K562 (cell line): ENCODE data around the gene VEZF1. TPM values are rescaled to one million over a fixed set of nuclear protein-coding genes. Genes with fewer than 3 reads are reported as not detected.

Experiments used
- ARHGAP35 ChIP-seq: fragments of 450-650 bp; IDR thresholded peaks from 2 replicates; pipeline ENCODE4 v1.6.1; 2018; ENCODE audit not compliant: partially characterized antibody
- ARID2 ChIP-seq: fragments of 450-650 bp; IDR thresholded peaks from 2 replicates; pipeline ENCODE4 v1.6.1; 2017; ENCODE audit warnings: antibody characterized with exemption, mild to moderate bottlenecking
- ATF4 ChIP-seq: fragments of 450-650 bp; formaldehyde crosslinking; IDR thresholded peaks from 2 replicates; pipeline ENCODE4 v1.4.0; 2022; ENCODE audit warnings: mild to moderate bottlenecking, moderate library complexity
- CBX8 ChIP-seq: fragments of 200-600 bp; sonication (generic); IDR thresholded peaks from 2 replicates; pipeline ENCODE4 v1.6.1; 2012; ENCODE audit warnings: borderline replicate concordance, mixed run types, low read depth, mild to moderate bottlenecking, moderate library complexity, mixed read lengths, low read length, control low read depth, inconsistent platforms; ENCODE audit not compliant: poor library complexity, severe bottlenecking; ENCODE audit errors: extremely low read depth
- COPS2 ChIP-seq: fragments of 450-650 bp; conservative IDR thresholded peaks from 2 replicates; pipeline ENCODE4 v1.6.1; 2016; ENCODE audit warnings: mild to moderate bottlenecking, moderate library complexity
- E2F3 ChIP-seq: fragments of 250-450 bp; sonication (Bioruptor Pico); IDR thresholded peaks from 2 replicates; pipeline ENCODE4 v1.4.0; 2020; ENCODE audit warnings: mild to moderate bottlenecking
- ESRRB ChIP-seq: fragments of 250-450 bp; sonication (Bioruptor Pico); IDR thresholded peaks from 2 replicates; pipeline ENCODE4 v1.5.0; 2020; ENCODE audit warnings: mild to moderate bottlenecking, moderate library complexity, borderline replicate concordance
- FOXA1 ChIP-seq: fragments of 450-650 bp; IDR thresholded peaks from 2 replicates; pipeline ENCODE4 v1.6.1; 2016; ENCODE audit warnings: mild to moderate bottlenecking, borderline replicate concordance
- HDAC6 ChIP-seq: IDR thresholded peaks from 2 replicates; pipeline ENCODE4 v1.6.1; 2012; ENCODE audit warnings: low read depth, mild to moderate bottlenecking, control low read depth, inconsistent platforms, low read length, moderate library complexity
- HMG20A ChIP-seq: fragments of 450-650 bp; formaldehyde crosslinking; conservative IDR thresholded peaks from 2 replicates; pipeline ENCODE4 v1.4.0; 2020; ENCODE audit warnings: mild to moderate bottlenecking, mixed read lengths
- ILK ChIP-seq: fragments of 450-650 bp; IDR thresholded peaks from 2 replicates; pipeline ENCODE4 v1.6.1; 2016; ENCODE audit warnings: missing genetic modification characterization, low read depth, mild to moderate bottlenecking, missing compliant biosample characterization, moderate library complexity, borderline replicate concordance
- KLF10 ChIP-seq: fragments of 250-450 bp; sonication (Bioruptor Pico); IDR thresholded peaks from 2 replicates; pipeline ENCODE4 v1.6.1; 2021; ENCODE audit warnings: matching md5 sums
- LEF1 ChIP-seq: fragments of 450-650 bp; IDR thresholded peaks from 2 replicates; pipeline ENCODE4 v1.6.1; 2016; ENCODE audit warnings: mild to moderate bottlenecking
- POU5F1 ChIP-seq: fragments of 150-350 bp; IDR thresholded peaks from 2 replicates; pipeline ENCODE4 v1.6.1; 2014; ENCODE audit warnings: borderline replicate concordance, low read length, low read depth, mild to moderate bottlenecking; ENCODE audit not compliant: partially characterized antibody
- PRPF4 ChIP-seq: fragments of 200-400 bp; formaldehyde crosslinking; IDR thresholded peaks from one replicate; pipeline ENCODE4 v1.6.1; 2017; ENCODE audit warnings: low read length, low read depth, mild to moderate bottlenecking; ENCODE audit not compliant: insufficient read depth, poor library complexity, severe bottlenecking
- RBM25 ChIP-seq: fragments of 200-400 bp; formaldehyde crosslinking; IDR thresholded peaks from 2 replicates; pipeline ENCODE4 v1.6.1; 2018; ENCODE audit warnings: low read length, low read depth, moderate library complexity; ENCODE audit not compliant: severe bottlenecking
- SOX6 ChIP-seq: fragments of 450-650 bp; IDR thresholded peaks from 2 replicates; pipeline ENCODE4 v1.6.1; 2014; ENCODE audit warnings: mild to moderate bottlenecking
- STAT5B ChIP-seq: fragments of 250-450 bp; sonication (Bioruptor Pico); IDR thresholded peaks from 2 replicates; pipeline ENCODE4 v1.8.0; 2021; ENCODE audit warnings: mild to moderate bottlenecking, inconsistent platforms
- TAF7 ChIP-seq: fragments of 450-650 bp; IDR thresholded peaks from 2 replicates; pipeline ENCODE4 v1.6.1; 2016; ENCODE audit warnings: missing genetic modification characterization, missing compliant biosample characterization
- TFE3 ChIP-seq: fragments of 450-650 bp; formaldehyde crosslinking; IDR thresholded peaks from 2 replicates; pipeline ENCODE4 v1.4.0; 2020; ENCODE audit warnings: mild to moderate bottlenecking, mixed read lengths
- ZNF253 ChIP-seq: fragments of 250-450 bp; sonication (Bioruptor Pico); conservative IDR thresholded peaks from 2 replicates; pipeline ENCODE4 v1.6.1; 2021; ENCODE audit warnings: mild to moderate bottlenecking
- ZNF507 ChIP-seq: conservative IDR thresholded peaks from 2 replicates; pipeline ENCODE4 v1.6.1; 2017; ENCODE audit warnings: missing genetic modification characterization, missing compliant biosample characterization
- polyA plus RNA-seq, 8 experiments: library from polyadenylated mRNA; depleted of rRNA in 4 of 8; stranded (reverse) in 5 of 8; unstranded in 3 of 8; fragments of >200 nt; fragmentation: Nextera tagmentation in 2 of 8; fragmentation: Illumina TruSeq in 1 of 8; extraction: Ambion mirVana in 2 of 8; extraction: Trizol in 1 of 8; gene quantifications; 2 replicates each; pipeline versions ENCODE4 v1.2.1 to v1.2.3, GENCODE V29; 2011 to 2014; ENCODE audit warnings: inconsistent platforms in 1 of 8, missing spikeins in 1 of 8
- total RNA-seq, 7 experiments: library from RNA; depleted of rRNA in 6 of 7; stranded (reverse); fragments of >200 nt in 6 of 7; fragmentation: Illumina TruSeq in 2 of 7; extraction: Trizol in 2 of 7; gene quantifications; 2 replicates each; pipeline versions ENCODE4 v1.2.1 to v1.2.3, GENCODE V29; 2011 to 2021; ENCODE audit warnings: low replicate concordance in 1 of 7
- TF ChIP-seq, protein P1 (sequence below): fragments of 250-450 bp; sonication (Bioruptor Pico); IDR thresholded peaks from 2 replicates; pipeline ENCODE4 v1.8.0; 2022; ENCODE audit warnings: moderate library complexity, mild to moderate bottlenecking, inconsistent platforms

Gene VEZF1
- total and polyA plus RNA-seq, 9 of the 15 experiments (the other 6 are each of a cell fraction or from before 2014, with no cell fraction given) = 9.5 to 33.4 (median 22.1) TPM

DNA sequence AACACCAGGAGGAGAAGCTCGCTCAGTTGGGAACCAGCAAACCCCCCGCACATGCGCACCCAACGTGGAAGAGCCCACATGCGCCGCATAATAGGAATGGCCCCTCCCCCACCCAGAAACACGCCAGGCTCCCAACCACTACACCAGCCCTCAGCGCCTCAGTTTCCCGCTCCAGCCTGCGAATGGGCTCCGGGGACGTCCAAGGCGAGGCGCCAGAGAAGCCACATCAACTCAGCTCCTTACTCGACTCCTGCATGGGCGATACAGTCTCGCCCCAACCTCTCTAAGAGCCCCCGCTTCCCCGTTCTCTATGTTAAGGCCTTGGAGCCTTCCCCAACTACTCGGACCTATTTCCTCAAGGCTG, 18.5 kb upstream of the VEZF1 start (continued):
- TF ChIP-seq E2F3 (peak; percentile 9; the same call in 1 of the 2 replicates), ARHGAP35 (no peak), ZNF507 (tag) (no peak), HDAC6 (no peak), TAF7 (tag) (no peak), COPS2 (no peak), TFE3 (CRISPR knock-in tag) (no peak), ILK (tag) (no peak), SOX6 (no peak), ARID2 (no peak), KLF10 (CRISPR knock-in tag) (no peak), PRPF4 (no peak), HMG20A (CRISPR knock-in tag) (no peak), FOXA1 (no peak), STAT5B (CRISPR knock-in tag) (no peak), POU5F1 (no peak), RBM25 (no peak), ATF4 (CRISPR knock-in tag) (no peak), LEF1 (no peak), CBX8 (no peak), ESRRB (no peak), ZNF253 (CRISPR knock-in tag) (no peak)
- TF ChIP-seq, protein P1, sequence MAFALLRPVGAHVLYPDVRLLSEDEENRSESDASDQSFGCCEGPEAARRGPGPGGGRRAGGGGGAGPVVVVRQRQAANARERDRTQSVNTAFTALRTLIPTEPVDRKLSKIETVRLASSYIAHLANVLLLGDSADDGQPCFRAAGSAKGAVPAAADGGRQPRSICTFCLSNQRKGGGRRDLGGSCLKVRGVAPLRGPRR (CRISPR knock-in tag) = no peak
